Measurements from ENCODE around the gene EP400. TPM values are rescaled to one million over a fixed set of nuclear protein-coding genes. Genes with fewer than 3 reads are reported as not detected.

EP400 gene
- total RNA-seq, 2 experiments from 2014 or later = 45.6 to 46.1 TPM

- POLR2A ChIA-PET = no interaction called here
- no peaks in the 10 kb centered on the region for H3K27me3 Mint-ChIP-seq
- DNase-seq (no peak), ATAC-seq (no peak)
- CTCF ChIA-PET = no interaction called here
- no peaks in the 10 kb centered on the region for H3K9me3 Mint-ChIP-seq
- H3K36me3 Mint-ChIP-seq (ENCODE audit: low read depth) = peaks cover 42% of the 10 kb centered on the region
- H3K4me3 Mint-ChIP-seq = no peak overlapping the region
- intact Hi-C loops (cut with micrococcal nuclease) = no loop called here
- no peak overlapping the region for H3K27ac Mint-ChIP-seq
- H3K4me1 Mint-ChIP-seq (ENCODE audit: low read depth) = no peaks in the 10 kb centered on the region
- no peak for TF ChIP-seq CTCF (IDR thresholded peaks at IDR 0.05)
Measured at GRCh38 chr12:132023658-132024057, 73.9 kb downstream of the EP400 start.

- no peak overlapping the region for H3K4me3 Mint-ChIP-seq
- no peaks in the 10 kb centered on the region for H3K27me3 Mint-ChIP-seq
- peaks cover 45% of the 10 kb centered on the region for H3K36me3 Mint-ChIP-seq (ENCODE audit: low read depth)
- CTCF ChIA-PET = no interaction called here
- no peaks in the 10 kb centered on the region for H3K9me3 Mint-ChIP-seq
- no peaks in the 10 kb centered on the region for H3K4me1 Mint-ChIP-seq (ENCODE audit: low read depth)
- DNase-seq = no peak
- no peak overlapping the region for H3K27ac Mint-ChIP-seq
- intact Hi-C loops (cut with micrococcal nuclease) = no loop called here
- TF ChIP-seq CTCF (IDR thresholded peaks at IDR 0.05) = no peak
- ATAC-seq = no peak
- POLR2A ChIA-PET = no interaction called here
Measured at GRCh38 chr12:132024758-132025157, 75.0 kb downstream of the EP400 start.

GRCh38 chr12:132025526-132025925 is 75.8 kb downstream of the EP400 start:
- H3K4me3 Mint-ChIP-seq = no peak overlapping the region
- H3K27ac Mint-ChIP-seq = no peak overlapping the region
- no peaks in the 10 kb centered on the region for H3K4me1 Mint-ChIP-seq (ENCODE audit: low read depth)
- no peak for TF ChIP-seq CTCF (IDR thresholded peaks at IDR 0.05)
- ChIA-PET CTCF (no interaction called here), POLR2A (no interaction called here)
- no peak for DNase-seq
- no peaks in the 10 kb centered on the region for H3K9me3 Mint-ChIP-seq
- H3K36me3 Mint-ChIP-seq (ENCODE audit: low read depth) = peaks cover 40% of the 10 kb centered on the region
- intact Hi-C loops (cut with micrococcal nuclease) = no loop called here
- ATAC-seq = no peak
- H3K27me3 Mint-ChIP-seq = no peaks in the 10 kb centered on the region

GRCh38 chr12:132026061-132026795 is 76.5 kb downstream of the EP400 start:
- intact Hi-C loops (cut with micrococcal nuclease) = no loop called here
- H3K4me1 Mint-ChIP-seq (ENCODE audit: low read depth) = no peaks in the 10 kb centered on the region
- H3K27ac Mint-ChIP-seq = no peak overlapping the region
- peaks cover 41% of the 10 kb centered on the region for H3K36me3 Mint-ChIP-seq (ENCODE audit: low read depth)
- H3K4me3 Mint-ChIP-seq = no peak overlapping the region
- no peaks in the 10 kb centered on the region for H3K9me3 Mint-ChIP-seq
- ChIA-PET POLR2A (no interaction called here), CTCF (no interaction called here)
- H3K27me3 Mint-ChIP-seq = no peaks in the 10 kb centered on the region
- ATAC-seq = no peak
- no peak for DNase-seq
- TF ChIP-seq CTCF (IDR thresholded peaks at IDR 0.05) = no peak

- Mint-ChIP-seq H3K36me3 (ENCODE audit: low read depth) (peaks cover 37% of the 10 kb centered on the region), H3K27ac (no peak overlapping the region), H3K9me3 (no peaks in the 10 kb centered on the region), H3K4me3 (no peak overlapping the region), H3K27me3 (no peaks in the 10 kb centered on the region), H3K4me1 (ENCODE audit: low read depth) (no peaks in the 10 kb centered on the region)
- TF ChIP-seq CTCF (IDR thresholded peaks at IDR 0.05) = no peak
- no peak for ATAC-seq
- CTCF ChIA-PET = no interaction called here
- intact Hi-C loops (cut with micrococcal nuclease) = no loop called here
- POLR2A ChIA-PET = no interaction called here
- DNase-seq = no peak
Measured at GRCh38 chr12:132026796-132027500, 77.2 kb downstream of the EP400 start.
